ENCODE data around the gene YWHAH.

GRCh38 chr22:31958625-31959239 is 14.4 kb downstream of the YWHAH start:
- no peak for TF ChIP-seq CTCF (IDR thresholded peaks at IDR 0.05; ENCODE audit: low read depth, low read length)
- TF ChIP-seq EZH2phosphoT487 (IDR thresholded peaks at IDR 0.05; ENCODE audit: low read depth), result no peak
